Measurements from ENCODE around the gene DGKD.
A peak's percentile ranks its signal among the peaks of the same experiment; 100 is the strongest.

DGKD gene

DNA sequence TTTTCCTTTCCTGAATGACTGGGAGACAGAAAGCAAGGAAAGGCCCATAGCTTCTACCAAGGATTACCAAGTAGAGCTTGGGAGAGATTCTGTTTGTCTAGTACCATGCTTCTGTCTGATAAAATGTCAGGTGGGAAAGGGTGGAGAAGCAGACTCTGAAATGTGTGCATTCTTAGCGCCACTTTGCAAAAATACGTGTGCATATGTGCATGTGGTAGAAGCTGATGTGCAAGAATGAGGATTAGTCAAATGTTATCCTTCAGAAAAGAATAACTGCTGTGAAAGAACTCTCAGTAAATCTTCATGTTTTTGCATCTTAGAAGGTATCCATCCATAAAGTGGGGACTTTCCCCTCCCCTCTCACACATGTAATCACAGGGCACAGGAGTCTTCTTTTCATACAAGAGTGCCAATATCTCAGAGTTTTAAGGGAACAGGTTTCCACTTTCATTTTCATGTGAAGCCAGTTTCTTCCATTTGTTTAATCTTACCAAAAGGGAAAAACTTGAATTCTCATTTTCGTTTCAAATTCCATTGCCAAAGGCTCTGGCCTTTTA, 15.4 kb upstream of the DGKD start:
- no peak for DNase-seq (ENCODE audit: low read depth)

DNA sequence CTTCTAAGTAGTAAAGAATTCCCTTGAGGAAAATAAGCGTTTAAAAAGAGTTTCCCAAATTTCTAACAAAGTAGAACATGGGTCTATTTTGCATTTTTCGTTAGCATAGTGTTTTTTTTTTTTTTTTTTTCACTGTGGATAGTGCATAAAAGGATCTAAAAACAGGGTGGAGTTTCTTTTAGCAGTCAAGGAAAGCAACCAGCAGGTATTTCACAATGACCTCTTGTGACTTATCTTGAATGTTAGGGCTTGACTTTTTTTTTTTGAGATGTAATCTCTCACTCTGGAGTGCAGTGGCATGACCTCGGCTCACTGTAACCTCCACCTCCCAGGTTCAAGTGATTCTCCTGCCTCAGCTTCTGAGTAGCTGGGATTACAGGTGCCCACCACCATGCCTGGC, 14.9 kb upstream of the DGKD start:
- no peak for DNase-seq (ENCODE audit: low read depth)

DNA sequence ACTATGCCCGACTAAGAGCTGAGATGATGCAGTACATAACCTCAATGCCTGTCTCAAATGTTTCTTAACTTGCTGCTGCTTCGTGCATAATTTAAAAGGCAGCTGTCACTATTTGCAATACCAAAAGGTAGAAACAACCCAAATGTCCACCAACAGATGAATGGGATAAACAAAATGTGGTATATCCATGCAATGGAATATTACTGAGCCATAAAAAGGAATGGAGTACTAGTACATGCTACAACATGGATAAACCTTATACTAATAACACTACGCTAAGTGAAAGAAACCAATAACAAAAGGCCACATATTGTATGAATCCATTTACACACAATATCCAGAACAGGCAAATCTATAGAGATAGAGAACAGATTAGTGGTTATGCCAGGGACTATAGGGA, 13.0 kb upstream of the DGKD start:
- DNase-seq (ENCODE audit: low read depth): no peak

DNA sequence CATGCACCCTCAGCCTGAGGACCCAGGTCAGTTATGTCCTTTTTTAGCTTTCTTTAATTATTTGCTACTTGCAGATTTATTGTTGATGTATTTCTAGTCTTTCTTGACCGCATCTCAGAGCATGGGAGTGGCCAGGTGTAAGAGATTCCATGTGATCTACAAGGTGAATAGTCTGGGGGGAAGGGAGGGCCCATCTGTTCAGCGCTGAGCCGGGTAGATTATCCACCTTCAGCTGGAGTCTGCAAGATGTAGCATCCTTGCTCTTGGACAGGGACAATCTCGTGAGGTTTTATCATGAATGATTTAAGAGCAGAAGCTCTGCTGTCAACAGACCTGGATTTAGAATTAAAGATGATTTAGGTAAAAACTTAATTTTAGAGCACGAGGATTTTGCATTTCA, 12.0 kb upstream of the DGKD start:
- DNase-seq (ENCODE audit: low read depth): no peak

DNA sequence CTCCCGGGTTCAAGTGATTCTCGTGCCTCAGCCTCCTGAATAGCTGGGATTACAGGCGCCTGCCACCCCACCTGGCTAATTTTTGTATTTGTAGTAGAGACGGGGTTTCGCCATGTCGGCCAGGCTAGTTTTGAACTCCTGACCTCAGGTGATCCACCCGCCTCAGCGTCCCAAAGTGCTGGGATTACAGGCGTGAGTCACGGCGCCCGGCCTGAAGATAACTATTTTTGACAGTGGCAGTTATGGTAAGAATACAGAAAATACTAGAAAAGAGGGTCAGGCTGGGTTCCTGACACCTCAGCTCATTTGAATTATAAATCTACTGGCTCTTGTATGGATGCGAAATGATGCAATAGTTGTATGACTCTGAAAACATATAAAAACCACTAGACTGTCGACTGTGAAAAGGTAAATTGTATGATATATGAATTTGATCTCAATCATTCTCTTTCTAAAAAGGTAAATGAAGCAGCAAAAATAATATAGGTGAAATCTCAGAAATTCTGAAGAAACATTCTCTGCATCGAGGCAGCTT, 11.1 kb upstream of the DGKD start:
- DNase-seq (ENCODE audit: low read depth): no peak

DNA sequence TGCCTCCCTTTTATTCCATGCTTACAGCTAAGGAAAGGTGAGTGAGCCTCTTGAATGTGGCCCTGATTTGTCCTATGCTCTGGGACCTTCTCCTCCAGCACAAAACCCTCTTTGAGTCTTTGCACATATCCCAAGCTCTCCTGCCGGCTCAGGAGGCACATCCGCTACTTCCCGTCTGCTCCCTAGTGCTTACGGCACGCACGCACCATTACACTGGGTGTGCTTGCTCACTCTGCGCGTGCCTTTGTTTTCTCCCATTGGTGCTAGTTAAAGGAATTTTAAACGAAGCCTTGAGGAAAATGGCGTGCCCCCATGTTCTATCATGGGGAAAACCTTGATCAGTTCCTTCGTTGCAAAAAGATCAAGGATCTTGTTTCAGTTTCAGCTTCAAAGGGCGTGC, 7.9 kb upstream of the DGKD start:
- DNase-seq (ENCODE audit: low read depth): no peak

DNA sequence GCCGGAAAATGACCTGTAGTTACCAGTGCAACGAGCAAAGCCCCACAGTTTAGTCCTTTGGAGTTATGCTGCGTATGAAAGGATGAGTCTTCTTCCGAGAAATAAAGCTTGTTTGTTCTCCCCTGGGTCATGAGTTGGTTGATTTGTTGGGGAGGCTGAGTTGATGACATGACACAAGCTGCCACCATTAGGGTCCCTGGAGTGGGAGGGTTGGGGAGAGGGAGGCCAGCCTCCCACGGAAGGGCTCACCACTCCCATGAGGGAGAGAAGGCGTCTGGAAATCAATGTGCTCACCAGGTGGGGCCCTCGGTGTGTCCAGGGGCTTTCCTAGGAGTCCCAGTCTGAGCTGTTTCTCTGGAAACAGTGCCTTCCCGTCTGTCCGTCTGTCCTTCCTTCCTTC, 7.4 kb upstream of the DGKD start:
- no peak for DNase-seq (ENCODE audit: low read depth)

DNA sequence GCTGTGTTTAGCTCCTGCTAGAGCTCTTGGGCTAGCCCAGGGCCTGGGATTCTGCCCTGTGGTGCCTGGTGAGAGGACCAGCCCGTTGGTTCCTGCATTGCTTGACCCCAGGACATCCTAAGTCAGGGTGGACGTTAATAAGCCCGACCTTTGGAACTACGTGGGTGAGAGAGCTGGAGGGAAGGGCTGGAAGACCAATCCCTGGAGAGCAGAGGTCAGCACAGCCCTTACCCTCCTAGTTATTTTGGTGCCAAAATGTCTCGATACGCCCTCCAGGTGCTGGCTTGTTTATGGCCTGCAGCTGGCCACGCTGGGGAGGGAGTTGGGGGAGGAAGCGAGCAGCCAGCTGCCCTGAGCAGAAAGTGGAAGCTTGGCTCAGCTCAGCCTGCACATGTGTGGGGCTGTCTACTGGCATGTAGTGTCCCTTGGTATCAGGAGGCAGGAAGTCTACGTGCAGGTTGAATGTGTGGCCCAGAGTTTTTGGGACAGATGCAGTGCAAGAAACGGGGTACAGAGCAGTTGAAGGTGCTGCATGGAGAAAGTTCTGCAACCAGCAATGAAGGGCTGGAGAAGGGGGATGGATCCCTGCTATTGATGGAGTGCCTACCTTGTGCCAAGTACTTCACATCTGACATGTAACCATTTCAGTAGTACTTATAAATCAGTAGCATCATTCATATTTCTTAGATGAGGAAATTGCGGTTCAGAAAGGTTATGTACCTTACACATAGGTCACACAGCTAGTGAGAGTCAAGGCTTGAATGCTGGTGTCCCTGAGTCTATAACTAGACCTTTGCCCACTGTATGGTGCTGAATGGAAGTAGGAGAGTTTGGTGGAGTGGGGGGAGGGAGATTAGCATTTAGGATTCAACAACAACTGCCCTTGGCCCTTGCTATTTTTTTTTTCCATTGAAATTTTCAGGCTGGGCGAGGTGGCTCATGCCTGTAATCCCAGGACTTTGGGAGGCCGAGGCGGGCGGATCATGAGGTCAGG, 5.0 kb upstream of the DGKD start:
- no peak for DNase-seq (ENCODE audit: low read depth)

DNA sequence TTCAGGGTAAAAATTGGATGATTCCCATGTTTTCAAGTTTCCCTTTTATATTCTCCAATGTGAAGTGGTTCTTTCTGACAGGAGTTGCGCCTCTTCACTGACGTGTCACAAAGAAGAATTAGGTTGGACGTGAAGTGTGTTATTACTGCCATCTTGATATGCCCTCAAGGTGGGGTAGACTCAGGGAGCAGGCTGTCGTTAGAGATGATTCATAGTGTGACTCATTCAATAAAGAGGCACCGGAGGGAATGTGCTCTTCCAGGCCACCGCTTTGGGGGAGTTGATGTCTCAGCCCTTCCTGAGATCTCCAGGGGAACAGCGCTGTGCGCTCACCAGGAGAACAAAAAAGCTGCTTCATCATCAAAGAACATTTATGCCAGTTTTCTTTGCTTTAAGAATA, 3.6 kb upstream of the DGKD start:
- DNase-seq (ENCODE audit: low read depth): peak; percentile 36

DNA sequence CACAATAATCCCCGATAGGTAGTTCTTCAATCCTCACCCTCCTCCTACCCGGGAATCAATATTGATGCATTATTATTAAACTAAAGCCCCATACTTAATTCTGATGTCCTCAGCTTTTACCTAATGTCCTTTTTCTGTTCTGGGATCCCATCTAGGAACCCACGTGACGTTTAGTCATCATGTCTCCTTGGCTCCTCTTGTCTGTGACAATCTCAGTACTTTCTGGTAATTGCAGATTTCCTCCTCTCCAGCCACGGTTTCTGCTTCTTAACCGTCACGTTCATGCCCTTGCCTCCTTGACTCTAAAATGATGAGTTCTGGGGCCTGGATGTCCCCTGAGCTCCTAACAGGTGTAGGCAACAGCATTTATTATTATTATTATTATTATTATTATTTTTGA, 2.9 kb upstream of the DGKD start:
- no peak for DNase-seq (ENCODE audit: low read depth)

DNA sequence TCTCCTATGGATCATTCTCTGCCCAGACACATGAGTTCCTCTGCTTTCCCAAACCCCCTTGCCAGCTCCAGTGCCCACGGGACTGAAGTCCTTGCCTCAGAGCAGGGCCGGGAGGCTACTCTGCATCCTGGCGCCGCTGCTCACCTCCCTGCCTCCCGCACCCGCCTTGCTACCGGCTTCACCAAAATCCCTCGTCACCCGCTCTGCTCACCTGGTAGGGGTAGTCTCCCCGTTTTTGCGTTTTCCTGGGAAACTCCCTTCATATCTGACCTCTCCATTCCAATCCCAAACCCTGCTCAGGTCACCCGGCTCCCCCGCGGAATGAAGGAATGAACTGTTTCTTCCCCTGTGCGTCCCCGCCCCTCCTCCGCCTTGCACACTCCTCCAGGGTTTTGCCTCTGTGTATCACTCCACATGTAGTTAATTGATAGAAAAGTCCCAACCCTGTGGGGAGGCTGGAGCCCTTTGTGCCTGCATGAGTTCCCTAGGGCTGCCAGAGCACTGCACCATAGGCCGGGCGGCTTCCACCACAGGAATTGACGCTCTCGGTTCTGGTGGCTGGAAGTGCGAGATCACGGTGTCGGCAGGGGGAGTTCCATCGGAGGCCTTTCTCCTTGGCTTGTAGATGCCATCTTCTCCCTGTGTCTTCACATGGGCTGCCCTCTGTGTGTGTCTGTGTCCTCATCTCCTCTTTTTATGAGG, 2.0 kb upstream of the DGKD start:
- no peak for DNase-seq (ENCODE audit: low read depth)

DNA sequence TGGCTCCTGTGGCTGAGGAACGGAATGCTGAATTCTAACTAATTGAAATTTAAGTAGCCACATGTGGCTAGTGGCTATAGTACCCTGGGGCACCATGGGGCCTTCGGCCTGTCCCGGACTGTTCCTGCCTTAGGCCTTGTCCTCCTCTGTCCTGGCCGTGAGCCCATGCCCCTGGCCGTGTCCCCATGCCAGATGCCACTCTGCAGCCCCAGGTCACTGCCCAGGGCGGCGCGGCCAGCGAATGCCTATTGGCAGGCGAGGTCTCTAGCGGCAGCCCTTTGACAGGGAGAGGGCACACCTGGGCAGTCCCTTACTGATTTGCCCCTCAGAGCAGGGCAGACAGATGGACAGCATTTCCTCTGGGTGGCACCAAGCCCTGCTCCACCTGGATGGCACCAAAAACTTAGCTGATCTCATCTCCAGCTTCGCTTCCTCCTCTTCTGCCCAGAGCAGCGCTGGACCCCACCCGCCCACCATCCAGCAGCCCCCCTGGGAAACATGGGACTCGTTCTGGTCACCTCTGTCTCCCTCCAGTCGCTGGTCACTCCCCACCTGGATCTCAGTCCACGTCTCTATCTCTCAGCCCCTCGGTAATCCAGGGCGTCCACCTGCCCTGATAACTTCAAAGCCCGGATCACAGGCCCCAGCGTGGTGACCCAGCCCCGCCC, 1.1 kb upstream of the DGKD start:
- DNase-seq (ENCODE audit: low read depth): no peak

DNA sequence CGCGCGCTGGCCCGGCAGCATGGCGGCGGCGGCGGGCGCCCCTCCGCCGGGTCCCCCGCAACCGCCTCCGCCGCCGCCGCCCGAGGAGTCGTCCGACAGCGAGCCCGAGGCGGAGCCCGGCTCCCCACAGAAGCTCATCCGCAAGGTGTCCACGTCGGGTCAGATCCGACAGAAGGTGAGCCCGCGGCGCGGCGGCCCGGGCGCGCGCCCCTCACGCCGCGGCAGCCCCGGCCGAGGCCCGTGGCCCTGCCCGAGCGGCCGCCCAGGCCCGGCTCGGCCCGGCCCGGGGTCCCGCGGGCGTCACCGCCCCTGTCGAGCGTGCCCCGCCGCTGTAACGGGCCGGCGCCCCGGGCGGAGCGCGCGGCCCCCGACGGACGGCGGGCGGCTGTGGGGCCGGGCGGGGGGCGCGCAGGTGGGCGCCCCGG, 218 bp downstream of the DGKD start:
- DNase-seq (ENCODE audit: low read depth): no peak

DNA sequence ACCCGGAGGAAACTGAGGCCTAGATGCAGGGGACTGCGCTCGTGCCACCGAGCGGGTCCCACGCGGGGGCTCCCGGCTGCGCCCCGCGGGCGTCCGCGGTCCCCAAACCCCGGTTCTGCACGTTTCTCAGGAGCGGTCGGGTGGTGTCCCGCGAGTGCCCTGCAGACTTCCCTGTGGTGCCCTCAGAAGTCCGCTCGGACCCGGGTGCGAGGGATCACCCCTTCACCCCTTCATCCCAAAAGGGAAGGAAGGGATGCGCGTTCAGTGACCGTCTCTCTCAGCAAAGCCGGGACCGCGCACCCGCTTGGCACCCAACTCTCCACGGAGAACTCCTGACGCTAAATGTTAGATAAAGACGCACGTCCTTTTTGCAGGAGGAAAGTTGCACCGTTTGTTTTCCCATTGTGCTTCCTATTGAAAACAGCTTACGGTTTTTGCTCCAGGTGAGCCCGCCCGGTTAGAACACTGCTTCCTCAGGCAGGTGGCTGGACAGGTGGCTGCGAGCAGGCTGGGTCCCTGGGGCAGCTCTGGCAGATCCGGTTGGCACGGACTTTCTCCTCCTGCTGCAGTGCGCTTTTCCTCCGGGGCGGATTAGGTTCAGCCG, 779 bp downstream of the DGKD start:
- DNase-seq (ENCODE audit: low read depth): no peak

DNA sequence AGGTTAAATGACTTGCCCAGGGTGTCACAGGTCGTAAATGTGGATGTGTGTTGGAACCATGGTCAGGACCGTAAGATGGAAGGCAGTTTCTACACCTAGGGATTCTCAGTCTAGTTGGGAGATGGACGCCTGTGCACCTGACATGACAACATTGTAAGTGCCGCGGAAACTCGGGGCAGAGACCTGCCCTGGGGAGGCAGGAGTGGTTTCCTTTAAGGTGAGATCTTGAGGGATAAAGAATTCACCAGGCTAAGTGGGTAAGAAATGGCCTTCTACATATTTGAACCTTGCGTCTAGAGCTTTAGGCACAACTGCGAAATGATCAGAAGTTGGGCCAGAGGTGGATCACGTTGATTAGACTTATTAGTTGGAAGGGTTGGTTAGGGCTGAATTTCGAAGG, 1.6 kb downstream of the DGKD start:
- DNase-seq (ENCODE audit: low read depth): no peak

DNA sequence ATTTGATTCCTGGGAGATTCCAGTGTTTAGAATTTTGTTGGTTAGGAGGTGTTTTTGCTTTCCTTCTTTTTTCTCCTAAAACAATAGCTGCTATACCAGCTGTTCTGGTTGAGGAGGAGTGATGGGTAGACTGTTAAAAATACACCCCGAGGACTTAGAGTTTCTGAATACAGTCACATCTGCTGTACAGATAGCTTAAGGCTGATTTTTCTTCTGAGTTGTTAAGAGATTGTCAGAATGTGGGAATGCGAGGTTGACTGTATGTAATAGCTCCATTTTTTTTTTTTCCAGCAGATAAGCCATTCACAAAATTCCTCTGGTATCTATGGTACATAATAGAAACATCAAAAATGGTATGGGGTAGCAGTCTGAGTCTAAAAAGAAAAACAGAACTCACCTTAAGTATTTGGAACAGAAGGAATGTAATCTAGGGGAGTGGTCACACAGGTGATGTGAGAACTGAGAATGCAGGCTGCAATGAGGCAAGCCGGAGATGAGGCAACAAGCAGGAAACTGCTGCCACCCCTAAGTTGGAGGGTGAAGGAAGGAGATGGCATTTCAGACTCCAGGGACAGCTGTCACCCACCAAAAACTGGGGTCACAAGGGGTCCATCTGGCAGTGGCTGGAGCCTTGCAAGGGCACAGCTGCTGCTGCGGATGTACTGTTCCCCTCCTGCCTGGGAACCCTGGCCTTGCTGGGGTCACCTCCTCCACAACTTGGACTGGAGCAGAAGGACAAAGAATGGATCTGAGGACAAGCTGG, 2.4 kb downstream of the DGKD start:
- DNase-seq (ENCODE audit: low read depth): no peak

DNA sequence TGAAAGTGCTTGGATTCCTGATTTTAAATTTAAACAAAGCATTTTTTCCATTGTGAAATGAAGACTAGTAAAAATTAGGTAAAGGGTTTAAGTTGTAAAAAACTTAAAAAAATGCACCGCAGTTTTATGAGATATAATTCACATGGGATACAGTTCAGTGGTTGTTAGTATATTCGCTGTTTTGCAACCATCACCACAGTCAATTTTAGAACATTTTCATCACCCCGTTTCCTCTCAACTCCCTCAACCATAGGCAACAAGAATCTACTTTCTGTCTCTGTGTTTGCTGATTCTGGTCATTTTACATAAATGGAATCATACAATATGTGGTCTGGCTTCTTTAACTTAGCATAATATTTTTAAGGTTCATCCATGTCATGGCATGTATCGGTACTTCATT, 4.0 kb downstream of the DGKD start:
- no peak for DNase-seq (ENCODE audit: low read depth)

DNA sequence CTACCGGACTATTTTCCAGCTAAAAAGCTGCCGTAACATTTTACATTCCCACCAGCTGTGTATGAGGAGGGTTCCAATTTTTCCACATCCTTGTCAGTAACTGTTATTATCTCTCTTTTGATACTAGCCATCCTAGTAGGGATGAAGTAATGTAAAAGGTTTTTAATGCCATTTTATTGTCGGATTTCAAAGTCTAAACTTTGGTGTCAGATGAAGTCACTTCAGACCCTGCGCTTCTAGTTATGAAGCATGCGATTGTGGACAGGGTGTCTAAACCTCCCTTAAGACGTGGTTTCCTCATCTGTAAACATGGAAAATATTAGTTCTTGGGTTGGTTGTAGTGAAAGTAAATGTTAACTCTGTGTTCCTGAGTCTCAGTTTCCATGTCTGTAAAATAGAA, 4.7 kb downstream of the DGKD start:
- no peak for DNase-seq (ENCODE audit: low read depth)

DNA sequence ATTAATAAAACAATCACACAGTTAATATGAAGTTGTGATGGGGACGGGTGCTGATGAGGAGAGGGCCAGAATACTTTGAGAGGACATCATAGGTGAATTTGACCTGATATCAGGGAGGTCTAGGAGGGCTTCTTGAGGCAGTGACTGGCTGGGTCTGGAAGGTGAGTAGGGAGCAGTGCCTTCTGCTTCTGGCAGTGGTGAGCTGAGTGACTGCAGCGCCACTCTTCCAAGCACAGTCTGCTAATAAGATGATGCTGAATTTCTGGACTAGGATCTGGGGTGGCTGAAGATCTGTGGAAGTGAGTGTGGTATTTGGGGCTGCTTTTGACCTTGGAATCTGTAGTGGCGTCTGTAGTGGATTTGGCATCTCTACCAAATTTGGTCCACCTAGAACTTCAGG, 5.5 kb downstream of the DGKD start:
- no peak for DNase-seq (ENCODE audit: low read depth)

DNA sequence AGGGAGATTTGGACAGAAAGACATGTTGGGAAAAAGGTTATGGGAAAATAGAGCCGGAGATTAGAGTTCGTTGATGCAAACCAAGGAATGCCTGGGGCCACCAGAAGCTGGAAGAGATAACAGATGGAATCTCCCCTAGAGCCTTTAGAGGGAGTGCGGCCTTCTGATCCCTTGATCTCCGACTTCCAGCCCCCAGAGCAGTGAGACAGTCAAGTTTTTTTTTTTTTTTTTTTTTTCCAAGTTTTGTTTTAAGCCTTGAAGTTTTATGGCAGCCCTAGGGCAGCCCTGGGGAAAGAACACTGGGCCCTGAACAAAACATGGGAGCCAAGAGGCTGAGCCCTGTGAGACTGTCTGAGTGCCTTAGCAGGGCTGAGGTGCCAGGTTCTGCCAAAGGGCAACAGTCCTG, 6.5 kb downstream of the DGKD start:
- DNase-seq (ENCODE audit: low read depth): no peak

DNA sequence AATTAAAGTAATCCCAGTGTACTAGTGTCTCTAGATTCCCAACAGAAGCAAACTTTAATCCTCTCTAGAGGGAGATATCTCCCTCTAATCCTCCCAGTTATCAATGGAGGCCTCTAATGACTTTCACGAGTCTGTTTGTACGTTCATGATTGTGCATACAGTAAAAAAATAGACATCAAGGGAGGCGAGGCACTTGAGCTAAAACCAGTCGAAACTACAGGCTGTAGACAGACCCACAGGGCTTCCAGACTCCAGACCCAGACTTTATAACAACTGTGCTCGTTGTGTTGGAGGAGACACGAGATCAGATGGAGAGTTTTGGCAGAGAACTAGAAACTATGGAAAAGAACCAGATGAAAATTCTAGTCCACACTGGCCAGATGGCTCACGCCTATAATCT, 7.0 kb downstream of the DGKD start:
- no peak for DNase-seq (ENCODE audit: low read depth)
